Erythroblast (primary cell): ENCODE results near the gene GPC3.

ENCODE experiments used
- GATA1 ChIP-seq: IDR thresholded peaks from 2 replicates; pipeline ENCODE4 v1.6.1; 2011; ENCODE audit warnings: low read depth, mild to moderate bottlenecking, control low read depth, low read length, moderate library complexity
- POLR2A ChIP-seq: IDR thresholded peaks from 2 replicates; pipeline ENCODE4 v1.6.1; 2011; ENCODE audit warnings: mild to moderate bottlenecking, low read length

GRCh38 chrX:133606990-133607389 lies 378.4 kb downstream of the GPC3 start:
- TF ChIP-seq POLR2A = no peak
- no peak for TF ChIP-seq GATA1
